Urothelium cell line (cell line): ENCODE data around the gene PRKN.
"Not testable (repeated sequence)": the region's sequence is repeated elsewhere in the genome, so short reads cannot be mapped to it uniquely, and the experiment has no call there.

ENCODE experiments used
- DNase-seq: peaks from one replicate; pipeline ENCODE4 v3.0.0; 2011; ENCODE audit warnings: low spot score, mixed read lengths
- FAIRE-seq: peaks from 2 replicates; lab custom pipeline; 2011; peaks lifted over from hg19 to GRCh38; lab: Jason Lieb, UNC

Gene PRKN

GRCh38 chr6:161836643-161837448, 890.7 kb downstream of the PRKN start:
- FAIRE-seq (no peak), DNase-seq (no peak)

- FAIRE-seq (no peak), DNase-seq (no peak)
These were observed 891.9 kb downstream of the PRKN start for GRCh38 chr6:161835500-161836215.

- no peak for DNase-seq
- no peak for FAIRE-seq
These were observed 893.1 kb downstream of the PRKN start for GRCh38 chr6:161834426-161834825.

GRCh38 chr6:161833099-161833860, 894.3 kb downstream of the PRKN start:
- DNase-seq (no peak), FAIRE-seq (no peak)

- DNase-seq (no peak), FAIRE-seq (no peak)
These were observed 894.9 kb downstream of the PRKN start for GRCh38 chr6:161832622-161833021.

- no peak for FAIRE-seq
- DNase-seq: no peak
These were observed 896.5 kb downstream of the PRKN start for GRCh38 chr6:161830866-161831616.

DNA sequence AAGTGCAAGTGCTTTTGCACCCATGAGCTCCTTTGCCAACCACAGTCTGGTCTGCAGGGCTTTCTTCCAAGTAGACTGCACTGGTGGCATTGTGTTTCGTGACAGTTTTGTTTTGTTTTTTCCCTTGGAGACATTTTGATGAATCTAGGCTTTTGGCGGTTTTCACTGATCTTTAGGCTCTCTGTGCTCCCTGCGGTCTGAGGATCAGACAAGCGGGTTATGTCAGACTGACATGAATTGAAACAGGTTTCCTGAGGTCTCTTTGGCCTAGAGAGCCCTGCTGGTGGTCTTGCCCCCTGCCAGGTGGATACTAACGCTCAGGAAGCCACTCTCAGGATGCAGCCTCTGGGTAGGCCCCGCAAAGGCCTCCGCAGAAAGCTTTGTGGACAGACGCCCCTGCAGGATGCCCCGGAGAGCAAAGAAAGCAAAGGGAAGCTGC, 898.3 kb downstream of the PRKN start:
- DNase-seq: no peak

GRCh38 chr6:161828355-161828754, 899.2 kb downstream of the PRKN start:
- no peak for FAIRE-seq

More for the DNA sequence above, 898.3 kb downstream of the PRKN start:
- FAIRE-seq: no peak

GRCh38 chr6:161826512-161826911, 901.1 kb downstream of the PRKN start:
- no peak for FAIRE-seq
- DNase-seq: no peak

More at GRCh38 chr6:161828355-161828754, 899.2 kb downstream of the PRKN start:
- DNase-seq: no peak

GRCh38 chr6:161822204-161822603, 905.4 kb downstream of the PRKN start:
- DNase-seq, FAIRE-seq: not testable (repeated sequence)

DNA sequence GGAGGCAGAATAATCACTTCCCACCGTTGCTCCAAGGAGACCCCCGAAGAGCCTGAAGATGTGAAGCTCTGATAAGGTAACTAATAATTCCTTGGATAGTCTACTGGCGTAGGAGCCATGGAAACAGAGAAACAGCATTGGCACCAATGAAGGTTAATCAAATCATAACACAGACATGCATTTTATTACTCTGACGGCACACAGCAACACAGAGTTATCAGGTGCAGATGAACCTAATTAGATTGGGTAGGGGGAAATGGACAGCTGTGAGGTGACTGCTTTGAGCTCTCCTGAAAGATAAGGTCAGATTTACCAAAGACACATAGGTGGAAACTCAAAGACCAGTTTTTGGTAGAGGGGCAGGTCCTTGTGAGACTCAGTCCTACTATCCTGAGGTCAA, 909.7 kb downstream of the PRKN start:
- FAIRE-seq: no peak
- DNase-seq: no peak

- DNase-seq (no peak), FAIRE-seq (no peak)
These were observed 911.6 kb downstream of the PRKN start for GRCh38 chr6:161815965-161816364.

- no peak for DNase-seq
- FAIRE-seq: no peak
These were observed 914.4 kb downstream of the PRKN start for GRCh38 chr6:161813156-161813555.

- DNase-seq (no peak), FAIRE-seq (no peak)
These were observed 917.6 kb downstream of the PRKN start for GRCh38 chr6:161809971-161810370.

GRCh38 chr6:161804838-161805237, 922.7 kb downstream of the PRKN start:
- FAIRE-seq (no peak), DNase-seq (no peak)

- DNase-seq (no peak), FAIRE-seq (no peak)
These were observed 924.4 kb downstream of the PRKN start for GRCh38 chr6:161803131-161803530.

GRCh38 chr6:161802231-161802630, 925.3 kb downstream of the PRKN start:
- no peak for FAIRE-seq
- DNase-seq: no peak

DNA sequence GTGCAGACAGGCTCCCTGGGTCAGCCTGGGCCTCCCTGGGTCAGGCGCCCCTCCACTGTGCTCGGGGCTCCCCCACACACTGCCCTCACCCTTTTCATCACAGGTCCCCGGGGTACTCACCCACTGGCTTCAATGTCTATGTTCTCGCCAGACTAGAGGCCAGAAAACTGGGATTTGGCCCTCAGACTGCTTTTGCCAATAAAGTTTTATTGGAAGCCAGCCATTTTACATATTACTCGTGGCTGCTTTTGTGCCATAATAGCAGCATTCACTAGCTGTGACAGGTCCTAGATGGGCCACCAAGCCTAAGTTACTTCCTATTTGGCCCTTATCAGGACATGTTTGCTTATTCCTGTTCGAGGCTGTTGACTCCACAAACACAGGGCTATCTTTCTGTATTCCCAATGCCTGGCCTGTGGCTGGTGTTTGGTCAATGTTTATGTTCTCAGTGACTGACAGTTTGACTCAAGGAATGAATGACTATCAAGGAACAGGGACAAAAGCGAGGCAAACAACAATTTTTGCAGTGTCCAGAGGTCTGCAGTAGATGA, 928.6 kb downstream of the PRKN start:
- no peak for FAIRE-seq
- no peak for DNase-seq

- DNase-seq (no peak), FAIRE-seq (no peak)
These were observed 930.9 kb downstream of the PRKN start for GRCh38 chr6:161796681-161797080.

DNA sequence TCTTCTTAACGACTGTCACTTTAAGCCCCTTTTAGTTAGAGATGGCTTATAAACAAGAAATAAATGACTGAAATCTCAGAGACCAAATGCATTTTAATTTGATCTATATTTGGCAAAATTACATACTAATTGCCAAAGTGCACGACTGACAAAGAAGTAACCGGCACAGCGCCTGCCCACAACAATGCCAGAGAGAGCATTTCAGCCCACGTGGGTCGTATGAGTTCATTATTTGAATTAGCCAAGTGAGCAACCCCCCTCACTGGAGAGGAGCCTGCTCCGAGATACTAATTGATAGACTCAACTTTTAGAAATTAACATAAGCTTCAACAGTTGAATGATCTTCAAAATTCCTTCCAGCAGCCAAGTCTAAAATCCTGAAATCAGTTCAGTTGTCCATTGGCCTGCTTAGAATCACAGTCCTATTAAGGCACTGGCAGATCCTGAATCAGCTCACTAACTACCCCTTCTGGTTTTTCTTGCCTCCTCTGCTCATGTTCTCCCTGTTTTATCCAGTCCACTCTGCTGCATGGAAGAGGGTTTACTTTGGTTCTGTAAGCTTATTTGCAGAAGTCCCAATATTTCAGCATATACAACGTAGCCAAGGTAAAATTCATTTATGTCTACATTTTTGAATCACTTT, 934.6 kb downstream of the PRKN start:
- no peak for FAIRE-seq
- DNase-seq: no peak
